Measurements from ENCODE around the gene PLG.
"Not testable (repeated sequence)": the region's sequence is repeated elsewhere in the genome, so short reads cannot be mapped to it uniquely, and the experiment has no call there.

PLG gene

DNA sequence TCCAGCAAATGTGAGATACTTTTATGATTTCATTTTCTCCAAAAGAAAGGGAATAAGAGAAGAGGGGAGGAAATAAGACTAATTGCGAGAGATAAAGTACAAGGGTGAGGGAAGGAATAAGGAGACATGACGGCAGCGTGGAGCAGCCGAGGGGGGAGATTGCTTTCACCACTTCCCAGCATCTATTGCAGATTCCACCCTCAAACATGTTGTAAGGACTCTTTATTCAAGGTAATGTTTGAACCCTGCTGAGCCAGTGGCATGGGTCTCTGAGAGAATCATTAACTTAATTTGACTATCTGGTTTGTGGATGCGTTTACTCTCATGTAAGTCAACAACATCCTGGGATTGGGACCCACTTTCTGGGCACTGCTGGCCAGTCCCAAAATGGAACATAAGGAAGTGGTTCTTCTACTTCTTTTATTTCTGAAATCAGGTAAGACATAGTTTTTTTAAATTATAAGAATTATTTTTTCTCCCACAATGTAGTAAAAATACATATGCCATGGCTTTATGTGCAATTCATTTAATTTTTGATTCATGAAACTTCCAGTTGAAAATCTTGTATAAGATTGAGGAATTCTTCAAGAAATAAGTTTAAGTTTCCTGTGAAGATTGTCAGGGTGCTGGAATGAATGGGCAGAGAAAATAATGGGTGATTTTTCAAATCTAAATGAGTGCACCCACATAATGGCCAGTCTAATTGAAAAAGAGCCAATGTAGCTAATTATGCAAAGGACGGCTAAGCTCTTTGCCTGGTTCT lies at the start of gene PLG:
Gene PLG, plus strand, starts transcription at position 327 of the 763 bp plus-strand sequence. Its CDS starts 61 bp downstream, at position 388.
- DNase-seq (ENCODE audit: extremely low spot score); POLR2A ChIA-PET; CTCF ChIA-PET: not testable (repeated sequence)

DNA sequence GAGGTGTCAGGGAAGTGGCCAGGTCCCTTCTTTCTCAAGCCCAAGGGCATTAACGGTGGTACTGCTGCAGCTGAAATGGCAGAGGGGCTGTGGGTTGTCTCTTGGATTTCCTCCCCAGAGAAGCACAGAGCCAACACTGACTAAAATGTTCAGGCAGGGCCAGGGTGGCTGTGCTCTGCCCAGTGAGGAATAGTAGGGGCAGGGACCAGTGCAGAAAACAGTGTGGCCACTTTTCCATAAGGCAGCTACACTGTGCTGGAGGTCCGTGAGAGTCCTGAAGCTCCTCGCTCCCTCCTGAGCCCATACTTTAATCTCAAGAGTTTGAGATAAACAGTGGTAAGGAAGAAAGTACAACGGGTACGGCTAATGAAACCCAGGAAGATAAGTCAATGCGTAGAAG lies 42.5 kb upstream of the PLG start:
- ChIA-PET CTCF (no interaction called here), POLR2A (no interaction called here)
- no peak for DNase-seq (ENCODE audit: extremely low spot score)
- TF ChIP-seq SUZ12 (IDR thresholded peaks at IDR 0.05) (no peak), HDGF (IDR thresholded peaks at IDR 0.05; ENCODE audit: borderline replicate concordance) (no peak), FOXK2 (IDR thresholded peaks at IDR 0.05) (no peak), FOXA1 (IDR thresholded peaks at IDR 0.05) (no peak), SP1 (IDR thresholded peaks at IDR 0.05) (no peak), FOXM1 (IDR thresholded peaks at IDR 0.05; ENCODE audit: borderline replicate concordance) (no peak), LEF1 (IDR thresholded peaks at IDR 0.05; ENCODE audit: borderline replicate concordance) (no peak), CTBP1 (IDR thresholded peaks at IDR 0.05; ENCODE audit: borderline replicate concordance) (no peak), ELF4 (IDR thresholded peaks at IDR 0.05) (no peak), ZNF384 (IDR thresholded peaks at IDR 0.05) (no peak), BHLHE40 (IDR thresholded peaks at IDR 0.05; ENCODE audit: borderline replicate concordance) (no peak), TARDBP (IDR thresholded peaks at IDR 0.05) (no peak), ARNT (IDR thresholded peaks at IDR 0.05) (no peak), NFRKB (IDR thresholded peaks at IDR 0.05) (no peak), L3MBTL2 (conservative IDR thresholded peaks at IDR 0.05) (no peak)
- TF ChIP-seq, protein P1, sequence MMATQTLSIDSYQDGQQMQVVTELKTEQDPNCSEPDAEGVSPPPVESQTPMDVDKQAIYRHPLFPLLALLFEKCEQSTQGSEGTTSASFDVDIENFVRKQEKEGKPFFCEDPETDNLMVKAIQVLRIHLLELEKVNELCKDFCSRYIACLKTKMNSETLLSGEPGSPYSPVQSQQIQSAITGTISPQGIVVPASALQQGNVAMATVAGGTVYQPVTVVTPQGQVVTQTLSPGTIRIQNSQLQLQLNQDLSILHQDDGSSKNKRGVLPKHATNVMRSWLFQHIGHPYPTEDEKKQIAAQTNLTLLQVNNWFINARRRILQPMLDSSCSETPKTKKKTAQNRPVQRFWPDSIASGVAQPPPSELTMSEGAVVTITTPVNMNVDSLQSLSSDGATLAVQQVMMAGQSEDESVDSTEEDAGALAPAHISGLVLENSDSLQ (IDR thresholded peaks at IDR 0.05): no peak

DNA sequence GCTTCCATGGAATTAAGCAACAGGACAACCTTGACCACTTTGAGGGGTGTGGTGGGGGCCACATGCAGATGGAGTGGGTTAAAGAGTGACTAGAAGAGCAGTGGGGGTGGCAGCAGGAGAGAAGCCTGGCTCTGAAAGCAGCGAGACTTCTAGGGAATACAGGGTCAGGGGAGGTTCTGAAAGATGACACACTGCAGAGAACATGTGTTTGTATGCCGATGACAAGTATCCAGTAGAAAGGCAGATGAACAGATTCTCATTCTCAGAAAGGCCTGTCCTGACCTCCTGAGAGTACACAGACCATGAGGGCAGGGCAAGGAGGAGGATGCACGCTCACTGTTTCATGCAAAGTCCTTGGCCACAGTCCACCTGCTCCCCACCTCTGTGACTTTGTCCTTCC lies 40.8 kb upstream of the PLG start:
- ChIA-PET CTCF (no interaction called here), POLR2A (no interaction called here)
- no peak for TF ChIP-seq FOXK2 (IDR thresholded peaks at IDR 0.05)
- TF ChIP-seq NFRKB (IDR thresholded peaks at IDR 0.05): no peak
- TF ChIP-seq LEF1 (IDR thresholded peaks at IDR 0.05; ENCODE audit: borderline replicate concordance): no peak
- no peak for TF ChIP-seq FOXA1 (IDR thresholded peaks at IDR 0.05)
- no peak for TF ChIP-seq TARDBP (IDR thresholded peaks at IDR 0.05)
- no peak for TF ChIP-seq ZNF384 (IDR thresholded peaks at IDR 0.05)
- no peak for TF ChIP-seq ELF4 (IDR thresholded peaks at IDR 0.05)
- TF ChIP-seq, protein P1 (IDR thresholded peaks at IDR 0.05): no peak
- TF ChIP-seq SUZ12 (IDR thresholded peaks at IDR 0.05): no peak
- no peak for TF ChIP-seq HDGF (IDR thresholded peaks at IDR 0.05; ENCODE audit: borderline replicate concordance)
- TF ChIP-seq L3MBTL2 (conservative IDR thresholded peaks at IDR 0.05): no peak
- TF ChIP-seq SP1 (IDR thresholded peaks at IDR 0.05): no peak
- no peak for TF ChIP-seq FOXM1 (IDR thresholded peaks at IDR 0.05; ENCODE audit: borderline replicate concordance)
- no peak for TF ChIP-seq CTBP1 (IDR thresholded peaks at IDR 0.05; ENCODE audit: borderline replicate concordance)
- no peak for TF ChIP-seq ARNT (IDR thresholded peaks at IDR 0.05)
- no peak for TF ChIP-seq BHLHE40 (IDR thresholded peaks at IDR 0.05; ENCODE audit: borderline replicate concordance)
- no peak for DNase-seq (ENCODE audit: extremely low spot score)

DNA sequence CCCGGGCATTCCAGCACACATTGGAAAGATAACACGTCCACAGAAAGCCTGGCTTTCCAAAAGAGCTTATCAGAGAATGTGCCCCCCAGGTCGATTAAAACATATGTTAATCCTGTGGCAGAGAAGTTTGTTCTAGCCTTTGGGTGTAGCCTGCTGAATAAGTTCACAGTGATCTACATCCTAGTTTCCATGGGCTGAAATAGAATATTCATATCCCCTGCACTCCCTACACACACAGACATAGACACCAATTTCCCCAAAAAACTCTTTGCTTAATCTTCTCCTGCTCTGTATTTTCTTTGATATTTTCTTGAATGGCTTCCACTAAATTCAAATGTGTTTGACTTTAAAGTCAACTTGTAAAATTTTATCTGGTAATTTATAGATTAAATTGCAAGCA lies 39.6 kb upstream of the PLG start:
- ChIA-PET POLR2A (no interaction called here), CTCF (no interaction called here)
- TF ChIP-seq ELF4 (IDR thresholded peaks at IDR 0.05) (no peak), BHLHE40 (IDR thresholded peaks at IDR 0.05; ENCODE audit: borderline replicate concordance) (no peak), SP1 (IDR thresholded peaks at IDR 0.05) (no peak), LEF1 (IDR thresholded peaks at IDR 0.05; ENCODE audit: borderline replicate concordance) (no peak), SUZ12 (IDR thresholded peaks at IDR 0.05) (no peak), CTBP1 (IDR thresholded peaks at IDR 0.05; ENCODE audit: borderline replicate concordance) (no peak), NFRKB (IDR thresholded peaks at IDR 0.05) (no peak)
- TF ChIP-seq, protein P1 (IDR thresholded peaks at IDR 0.05): no peak
- no peak for DNase-seq (ENCODE audit: extremely low spot score)

DNA sequence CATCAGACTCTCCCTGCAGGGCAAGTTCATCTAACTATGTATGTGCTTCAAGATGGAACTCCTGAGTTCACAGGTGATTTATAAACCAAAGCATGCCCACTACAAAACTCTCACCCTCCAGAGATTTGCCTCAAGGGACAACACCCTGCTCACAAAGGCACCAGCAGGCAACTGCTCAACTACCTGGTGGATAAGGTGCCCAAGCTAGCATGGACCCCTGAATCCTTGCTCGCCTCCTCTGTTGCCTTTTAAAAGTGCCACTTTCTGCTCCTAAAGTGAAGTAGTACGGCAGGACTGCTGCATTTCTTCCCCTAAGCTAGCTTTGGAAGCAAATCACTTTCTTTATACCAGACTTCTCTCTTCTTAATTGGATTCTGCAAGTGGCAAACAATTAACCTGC lies 39.2 kb upstream of the PLG start:
- DNase-seq (ENCODE audit: extremely low spot score): no peak
- POLR2A ChIA-PET: no interaction called here
- TF ChIP-seq HDGF (IDR thresholded peaks at IDR 0.05; ENCODE audit: borderline replicate concordance) (no peak), FOXA1 (IDR thresholded peaks at IDR 0.05) (no peak), NFRKB (IDR thresholded peaks at IDR 0.05) (no peak), CTBP1 (IDR thresholded peaks at IDR 0.05; ENCODE audit: borderline replicate concordance) (no peak), TARDBP (IDR thresholded peaks at IDR 0.05) (no peak), LEF1 (IDR thresholded peaks at IDR 0.05; ENCODE audit: borderline replicate concordance) (no peak), SUZ12 (IDR thresholded peaks at IDR 0.05) (no peak), ELF4 (IDR thresholded peaks at IDR 0.05) (no peak), L3MBTL2 (conservative IDR thresholded peaks at IDR 0.05) (no peak), SP1 (IDR thresholded peaks at IDR 0.05) (no peak), FOXM1 (IDR thresholded peaks at IDR 0.05; ENCODE audit: borderline replicate concordance) (no peak)
- TF ChIP-seq, protein P1 (IDR thresholded peaks at IDR 0.05): no peak
- CTCF ChIA-PET: no interaction called here

DNA sequence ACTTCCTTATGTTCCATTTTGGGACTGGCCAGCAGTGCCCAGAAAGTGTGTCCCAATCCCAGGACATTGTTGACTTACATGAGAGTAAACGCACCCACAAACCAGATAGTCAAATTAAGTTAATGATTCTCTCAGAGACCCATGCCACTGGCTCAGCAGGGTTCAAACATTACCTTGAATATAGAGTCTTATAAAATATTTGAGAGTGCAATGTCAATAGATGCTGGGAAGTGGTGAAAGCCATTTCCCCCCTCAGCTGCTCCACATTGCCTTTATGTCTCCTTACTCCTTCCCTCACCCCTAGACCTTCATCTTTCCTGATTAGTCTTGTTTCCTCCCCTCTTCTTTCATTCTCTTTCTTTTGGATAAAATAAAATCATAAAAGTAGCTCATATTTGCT lies 37.8 kb upstream of the PLG start, which contains the start of gene LPA:
Gene LPA, minus strand, starts transcription at position 78 of the 400 bp plus-strand sequence. Its CDS starts 61 bp downstream, at position 17.
- POLR2A ChIA-PET; DNase-seq (ENCODE audit: extremely low spot score); CTCF ChIA-PET: not testable (repeated sequence)
